ENCODE measurements around the gene CLCF1.

The CLCF1 gene

GRCh38 chr11:67372993-67373647 lies at the start of gene CLCF1:
TSS of gene CLCF1 (minus strand) at chr11:67373598. CDS start at chr11:67373539, 59 bp downstream.
- peak; percentile 16 for DNase-seq

DNA sequence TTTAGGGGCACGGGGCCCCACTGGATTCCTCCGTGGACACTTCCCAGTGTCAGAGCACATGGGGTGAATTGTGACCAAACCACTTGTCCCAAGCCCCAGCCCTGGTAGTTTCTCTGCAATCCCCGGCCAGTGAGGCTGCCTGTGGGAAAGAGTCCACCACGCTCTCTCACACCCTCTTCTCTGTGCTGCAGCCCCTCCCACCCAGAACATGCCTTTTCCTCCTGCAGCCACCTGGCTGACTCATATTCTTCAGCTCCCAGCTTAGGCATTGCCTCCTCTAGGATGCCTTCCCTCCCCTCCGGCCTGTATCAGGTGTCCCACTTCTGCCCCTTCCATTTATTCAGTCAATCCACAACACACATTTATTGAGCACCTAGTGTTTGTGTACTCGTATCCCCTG lies 49.5 kb upstream of the CLCF1 start:
- DNase-seq = no peak

DNA sequence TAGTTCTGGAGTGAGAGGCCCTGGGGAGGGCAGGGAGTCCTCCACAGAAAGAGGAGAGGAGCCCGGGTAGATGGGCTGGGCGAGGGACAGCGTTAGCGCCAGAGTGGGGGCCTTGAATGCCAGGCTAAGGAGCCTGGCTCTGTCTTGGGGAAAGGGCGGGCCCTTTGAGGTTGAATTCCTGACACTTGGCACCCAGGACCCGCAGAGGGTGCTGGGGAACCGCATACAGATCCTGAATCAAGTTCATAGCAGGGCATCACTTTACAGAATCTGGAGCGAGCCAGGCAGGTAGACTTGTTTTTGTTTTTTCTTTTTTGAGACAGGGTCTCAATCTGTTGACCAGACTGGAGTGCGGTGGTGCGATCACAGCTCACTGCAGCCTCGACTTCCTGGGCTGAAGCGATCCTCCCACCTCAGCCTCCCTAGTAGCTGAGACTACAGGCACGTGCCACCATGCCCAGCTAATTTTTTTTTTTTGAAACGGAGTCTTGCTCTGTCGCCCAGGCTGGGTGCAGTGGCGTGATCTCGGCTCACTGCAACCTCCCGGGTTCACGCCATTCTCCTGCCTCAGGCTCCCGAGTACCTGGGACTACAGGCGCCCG lies 48.1 kb upstream of the CLCF1 start:
- no peak for DNase-seq

DNA sequence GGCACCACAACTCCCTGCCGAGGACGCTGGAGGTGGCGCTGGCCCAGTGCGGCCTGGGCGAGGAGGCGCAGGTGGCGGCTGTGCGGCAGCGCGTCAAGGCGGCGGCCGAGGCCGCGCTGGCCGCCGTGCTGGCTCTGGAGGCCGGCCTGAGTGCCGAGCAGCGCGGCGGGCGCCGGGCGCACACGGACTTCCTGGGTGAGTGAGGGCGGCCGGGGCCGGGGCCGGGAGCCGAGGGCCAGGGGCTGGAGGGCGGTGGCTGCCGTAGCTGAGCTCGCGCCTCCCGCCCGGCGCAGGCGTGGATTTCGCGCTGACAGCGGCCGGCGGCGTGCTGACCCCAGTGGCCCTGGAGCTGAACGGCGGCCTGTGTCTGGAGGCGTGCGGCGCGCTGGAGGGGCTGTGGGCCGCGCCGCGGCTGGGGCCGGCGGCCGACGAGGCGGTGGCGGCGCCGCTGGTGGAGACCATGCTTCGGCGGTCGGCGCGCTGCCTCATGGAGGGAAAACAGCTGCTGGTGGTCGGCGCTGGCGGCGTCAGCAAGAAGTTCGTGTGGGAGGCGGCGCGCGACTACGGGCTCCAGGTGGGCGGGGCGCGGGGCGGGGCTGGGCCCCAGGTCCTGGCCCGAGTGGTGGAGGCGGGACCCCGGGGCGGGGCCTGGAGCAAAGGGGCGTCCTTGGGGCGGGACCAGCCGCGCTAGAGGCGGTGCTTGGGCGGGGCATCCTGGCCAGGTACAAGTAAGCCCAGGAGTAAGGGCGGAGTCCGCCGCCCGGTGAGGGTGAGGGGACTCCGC lies 47.4 kb upstream of the CLCF1 start:
- peak; percentile 94 for DNase-seq

GRCh38 chr11:67420147-67420645 lies 46.8 kb upstream of the CLCF1 start:
- no peak for DNase-seq

- DNase-seq = no peak
Measured at GRCh38 chr11:67419325-67420049, 46.1 kb upstream of the CLCF1 start.

GRCh38 chr11:67418476-67419281 lies 45.3 kb upstream of the CLCF1 start:
- DNase-seq = no peak

DNA sequence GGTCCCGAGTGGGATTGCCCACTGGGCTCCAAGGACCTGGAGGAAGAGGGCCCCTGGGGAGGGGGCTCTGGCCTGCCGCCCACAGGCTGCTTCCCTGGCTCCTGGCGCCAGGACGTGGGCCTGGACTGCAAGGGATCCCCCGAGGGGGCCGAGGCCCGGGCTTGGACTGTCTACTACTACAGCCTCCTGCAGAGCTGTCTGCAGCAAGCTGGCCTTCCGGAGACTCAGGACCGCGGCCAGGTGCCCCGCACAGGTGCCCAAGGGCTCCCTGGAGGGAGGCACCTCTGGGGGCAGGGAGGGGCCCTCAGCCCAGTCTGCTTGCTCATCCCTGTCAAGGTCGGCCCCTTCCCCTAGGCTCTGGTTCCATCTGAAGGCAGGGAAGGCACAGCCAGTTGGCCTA lies 44.0 kb upstream of the CLCF1 start:
- DNase-seq = no peak

GRCh38 chr11:67416416-67417335 lies 43.3 kb upstream of the CLCF1 start:
- peak; percentile 59 for DNase-seq

DNA sequence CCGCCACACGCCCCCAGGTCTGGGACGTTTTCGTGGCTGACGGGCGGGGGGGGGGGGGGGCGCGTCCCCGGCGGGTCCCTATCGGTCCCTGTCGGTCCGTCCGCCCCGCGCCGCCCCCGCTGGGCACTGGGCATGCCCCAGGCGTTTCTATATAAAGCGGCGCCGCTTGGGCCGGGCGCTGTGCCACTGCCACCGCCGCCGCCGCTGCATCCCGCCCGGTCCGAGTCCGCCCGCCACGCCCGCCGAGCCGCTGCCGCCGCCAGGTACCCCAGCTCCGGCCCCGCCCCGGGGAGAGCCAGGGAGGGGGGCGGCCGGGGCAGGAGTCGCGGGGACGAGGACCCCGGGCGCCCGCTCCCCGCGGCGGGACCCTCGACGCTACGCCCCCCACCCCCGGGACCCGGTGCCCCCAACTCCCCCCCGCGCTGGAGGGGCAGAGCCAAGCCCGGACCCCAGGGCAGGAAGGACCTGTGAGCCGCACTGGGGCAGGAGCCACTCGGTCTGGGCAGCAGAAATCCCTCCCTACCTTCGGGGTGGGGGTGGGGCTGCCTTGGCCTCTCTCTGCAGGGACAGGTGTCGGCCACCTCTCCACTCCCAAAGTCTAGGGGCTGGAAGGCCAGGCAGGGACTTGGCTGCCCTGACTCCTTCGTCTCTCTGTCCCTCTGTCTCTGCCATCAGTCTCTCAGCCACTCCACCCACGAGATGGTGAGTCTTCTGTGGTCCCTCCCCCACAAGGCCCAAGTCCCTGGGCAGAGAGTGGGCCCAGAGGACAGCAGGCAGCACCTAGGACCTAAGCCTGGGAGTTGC lies 42.3 kb upstream of the CLCF1 start, which contains the start of gene CARNS1:
TSS of gene CARNS1 (plus strand) at position 178 of the 804 bp plus-strand sequence. CDS start at position 700, 522 bp downstream.
- no peak for DNase-seq

DNA sequence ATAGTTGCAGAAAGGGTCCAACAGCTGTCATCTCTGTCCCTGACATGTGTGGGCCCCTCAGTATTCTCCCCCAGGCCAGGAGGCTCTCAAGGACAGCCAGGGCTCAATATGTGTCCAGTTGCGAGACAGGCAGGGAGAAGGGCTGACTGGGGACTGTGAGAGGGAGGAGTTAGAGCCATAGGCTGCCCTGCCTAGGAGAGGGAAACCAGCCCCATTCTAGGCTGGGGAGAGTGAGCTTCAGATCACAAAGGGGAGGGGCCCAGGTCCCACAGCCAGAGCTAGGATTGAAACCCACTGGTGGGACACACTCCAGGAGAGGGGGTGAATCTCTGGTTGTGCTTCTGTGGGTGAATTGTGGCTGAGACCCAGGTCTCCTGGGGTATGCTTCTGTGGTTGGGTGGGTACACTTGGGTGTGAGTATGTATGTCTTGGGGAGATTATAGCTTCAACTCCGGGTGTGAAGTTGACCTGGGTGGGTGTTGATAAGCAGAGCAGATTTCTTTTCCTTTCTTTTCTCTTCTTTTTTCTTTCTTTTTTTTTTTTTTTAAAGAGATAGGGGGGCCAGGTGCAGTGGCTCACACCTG lies 40.0 kb upstream of the CLCF1 start:
- no peak for DNase-seq

DNA sequence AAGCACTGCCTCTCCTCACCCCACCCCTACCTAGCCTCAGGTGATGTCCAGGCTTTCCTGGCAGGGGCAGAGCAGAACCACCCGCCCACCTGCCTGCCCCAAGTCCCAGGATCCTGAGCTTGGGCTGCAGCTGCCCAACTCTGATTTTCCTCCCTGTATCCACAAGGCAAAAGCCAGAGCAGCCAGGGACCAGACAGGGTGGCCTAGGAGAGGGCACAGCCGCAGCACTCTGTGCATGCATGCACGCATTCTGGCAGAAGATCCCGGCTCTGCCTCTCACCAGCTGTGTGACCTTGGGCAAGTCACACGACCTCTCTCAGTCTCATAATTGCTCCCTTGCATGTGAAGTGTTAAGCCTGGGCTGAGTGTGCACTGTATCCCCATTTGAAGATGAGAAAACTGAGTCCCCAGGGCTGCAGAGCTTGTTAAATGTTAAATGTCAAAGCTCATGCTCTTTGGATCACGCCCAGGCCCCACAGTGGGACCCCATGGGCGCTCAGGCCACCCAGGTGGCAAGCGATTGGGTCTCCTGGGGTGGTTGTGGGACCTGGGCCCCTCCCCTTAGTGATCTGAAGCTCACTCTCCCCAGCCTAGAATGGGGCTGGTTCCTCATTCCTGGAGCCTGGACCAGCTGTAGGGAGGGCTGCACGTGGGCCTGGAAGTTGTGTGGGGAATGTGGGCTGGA lies 39.2 kb upstream of the CLCF1 start:
- no peak for DNase-seq

DNA sequence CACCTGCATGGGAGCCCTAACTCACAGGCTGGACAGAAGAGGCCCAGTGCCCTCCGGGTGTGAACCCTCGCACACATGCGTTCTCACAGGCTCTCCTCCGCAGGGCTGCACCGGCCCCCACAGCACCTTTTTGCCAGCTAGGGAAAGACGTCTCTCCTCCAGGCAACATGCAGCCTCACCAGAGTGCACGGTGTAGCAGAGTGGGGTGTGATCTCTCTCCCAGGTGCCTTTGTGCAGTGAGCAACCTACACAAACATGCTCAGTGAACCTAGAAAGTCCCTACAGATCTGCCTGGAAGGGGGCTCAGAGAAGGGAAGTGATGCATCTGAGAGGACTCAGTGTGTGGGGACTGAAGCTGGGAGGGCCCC lies 38.4 kb upstream of the CLCF1 start:
- DNase-seq = no peak

- DNase-seq = no peak
Measured at GRCh38 chr11:67410984-67411784, 37.8 kb upstream of the CLCF1 start.

- no peak for DNase-seq
Measured at GRCh38 chr11:67410369-67410831, 37.0 kb upstream of the CLCF1 start.

- DNase-seq = no peak
Measured at GRCh38 chr11:67409781-67410368, 36.5 kb upstream of the CLCF1 start.

DNA sequence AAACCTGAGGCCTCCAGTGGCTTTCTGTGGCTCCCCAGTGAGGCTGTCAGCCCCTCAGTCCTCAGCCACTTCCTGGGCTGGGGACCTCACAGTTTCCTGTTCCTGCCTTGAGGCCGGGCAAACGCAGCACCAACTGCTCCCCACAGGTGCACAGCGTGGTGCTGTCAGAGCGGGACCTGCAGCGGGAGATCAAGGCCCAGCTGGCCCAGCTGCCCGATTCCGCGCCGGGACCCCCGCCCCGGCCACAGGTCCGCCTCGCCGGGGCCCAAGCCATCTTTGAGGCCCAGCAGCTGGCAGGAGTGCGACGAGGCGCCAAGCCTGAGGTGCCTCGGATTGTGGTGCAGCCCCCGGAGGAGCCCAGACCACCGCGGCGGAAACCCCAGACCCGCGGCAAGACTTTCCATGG lies 35.9 kb upstream of the CLCF1 start:
- peak; percentile 39 for DNase-seq

All from stimulated activated naive CD4-positive, alpha-beta T cell treated with Interleukin-2 at 50 U/mL for 16 hours (primary cell).